HG02870 (cell line): Measurements from ENCODE around the gene INAFM2.

Experiments used
- ATAC-seq: cut with Tn5 transposase; IDR thresholded peaks from one replicate; pipeline ENCODE4 v1.9.1; 2021; ENCODE audit warnings: mild to moderate bottlenecking, moderate library complexity; ENCODE audit not compliant: unreplicated experiment

Gene INAFM2

DNA sequence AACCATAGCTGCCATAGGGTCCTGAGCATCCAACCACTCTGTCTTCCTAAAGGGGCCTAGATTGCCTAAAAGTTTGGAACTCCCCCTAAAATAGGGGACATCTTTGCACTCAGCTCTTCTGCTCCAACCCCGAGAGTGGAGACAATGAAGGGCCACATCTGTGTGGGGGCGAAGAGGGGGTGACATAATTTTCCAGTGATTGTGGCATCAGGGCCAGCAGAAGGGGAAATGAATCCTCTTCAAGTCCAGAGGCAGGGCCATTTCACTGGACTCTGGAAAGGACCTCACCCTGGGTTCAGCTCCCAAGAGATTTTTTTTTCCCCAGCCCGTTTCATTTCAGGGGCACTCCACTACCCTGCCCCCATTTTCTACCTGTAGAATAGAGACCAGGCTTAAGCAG, 36.0 kb upstream of the INAFM2 start:
- ATAC-seq: no peak

DNA sequence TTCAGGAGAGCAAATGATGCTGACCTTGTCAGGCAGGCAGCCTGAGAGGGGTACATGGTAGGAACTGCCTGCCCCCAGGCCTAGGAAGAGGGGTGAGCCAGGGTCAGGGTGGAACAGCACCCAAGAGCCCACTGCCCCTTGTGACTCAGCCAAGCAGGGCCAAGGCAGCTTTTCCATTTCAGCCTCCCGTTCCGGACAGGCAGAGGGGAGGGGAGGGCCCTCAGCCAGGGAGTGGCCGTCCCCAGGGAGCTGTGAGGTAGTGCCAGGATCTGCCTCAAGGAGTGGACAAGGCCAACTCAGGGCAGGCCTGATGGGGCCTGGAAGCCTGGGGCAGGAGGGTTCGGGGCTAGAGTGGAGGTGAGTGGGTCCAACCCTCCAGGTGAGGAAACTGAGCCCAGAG, 35.5 kb upstream of the INAFM2 start:
- ATAC-seq: no peak

DNA sequence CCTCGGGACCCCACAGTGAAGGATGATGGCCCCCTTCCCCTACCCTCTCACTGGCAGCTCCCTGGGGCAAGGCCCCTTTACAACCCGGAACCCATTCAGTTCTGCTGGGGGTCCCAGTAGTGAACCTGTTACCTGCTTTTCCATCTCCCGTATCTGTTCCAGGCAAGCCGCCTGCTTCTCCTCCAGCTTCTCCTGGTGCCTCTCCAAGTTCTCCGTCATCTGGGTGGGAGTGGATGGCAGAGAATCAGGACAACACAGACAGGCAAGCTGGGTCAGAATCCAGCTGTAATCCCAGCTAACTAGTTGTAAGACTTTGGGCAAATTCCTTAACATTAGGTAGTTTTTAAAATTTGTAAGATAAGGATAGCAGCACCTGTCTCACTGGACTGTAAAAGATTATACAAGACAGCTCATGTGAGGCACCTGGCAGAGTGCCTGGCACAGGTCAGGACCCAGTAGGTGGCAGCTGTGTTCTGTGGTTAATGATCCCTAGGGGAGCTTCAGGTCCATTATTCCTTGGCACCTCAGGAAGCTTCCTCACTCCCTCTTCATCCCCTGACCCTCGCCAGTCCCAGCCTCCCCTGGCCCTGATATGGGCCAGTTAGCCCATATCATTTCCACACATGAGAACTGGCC, 34.2 kb upstream of the INAFM2 start:
- ATAC-seq: no peak

DNA sequence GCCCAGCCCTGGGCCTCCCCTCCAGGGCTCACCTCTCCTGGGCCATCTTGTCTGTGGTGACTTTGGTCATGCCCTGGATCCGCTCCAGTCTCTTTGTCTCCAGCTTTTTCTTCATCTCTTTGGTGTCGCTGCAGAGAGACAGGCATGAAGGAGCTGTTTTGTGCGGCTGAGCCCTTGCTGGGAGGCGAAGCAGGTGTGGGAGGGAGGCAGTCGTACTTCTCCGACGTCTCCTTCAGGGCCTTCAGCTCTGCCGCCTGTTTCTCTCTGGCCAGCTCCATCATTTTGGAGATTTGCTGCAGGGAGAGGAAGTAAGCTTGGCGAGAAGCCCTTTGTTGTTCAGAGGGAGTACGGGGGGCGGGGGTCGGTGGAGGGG, 33.0 kb upstream of the INAFM2 start:
- ATAC-seq: no peak

DNA sequence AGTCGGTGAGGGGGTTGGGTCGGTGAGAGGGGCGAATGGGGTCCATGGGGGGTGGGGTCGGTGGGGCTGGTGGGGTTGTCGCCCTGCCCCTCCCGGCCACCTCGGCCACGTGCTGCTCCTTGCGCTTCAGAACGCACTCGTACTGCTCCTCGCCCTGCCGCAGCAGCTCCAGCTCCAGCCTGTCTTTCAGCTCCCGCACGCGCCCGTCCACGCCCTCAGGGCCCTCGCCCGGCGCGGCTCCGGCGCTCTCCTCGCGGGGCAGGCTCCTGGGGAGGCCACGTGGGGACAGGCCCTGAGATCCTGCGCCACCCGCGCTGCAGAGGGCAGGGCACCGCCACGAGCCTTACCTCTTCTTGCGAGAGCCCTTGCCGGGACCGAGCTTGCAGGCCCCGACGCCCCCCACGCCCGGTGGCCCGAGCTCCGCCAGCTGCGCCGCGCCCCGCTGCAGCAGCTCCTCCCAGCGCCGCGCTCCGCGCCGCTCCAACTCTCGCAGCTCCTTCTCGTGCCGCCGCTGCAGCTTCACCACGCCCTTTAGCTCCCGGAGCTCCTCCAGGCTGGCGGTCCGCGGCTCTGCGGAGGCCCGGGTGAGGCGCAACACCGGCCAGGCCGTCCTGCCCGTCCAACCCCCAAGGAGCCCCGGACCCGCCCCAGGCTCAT, 32.4 kb upstream of the INAFM2 start:
- ATAC-seq: no peak

DNA sequence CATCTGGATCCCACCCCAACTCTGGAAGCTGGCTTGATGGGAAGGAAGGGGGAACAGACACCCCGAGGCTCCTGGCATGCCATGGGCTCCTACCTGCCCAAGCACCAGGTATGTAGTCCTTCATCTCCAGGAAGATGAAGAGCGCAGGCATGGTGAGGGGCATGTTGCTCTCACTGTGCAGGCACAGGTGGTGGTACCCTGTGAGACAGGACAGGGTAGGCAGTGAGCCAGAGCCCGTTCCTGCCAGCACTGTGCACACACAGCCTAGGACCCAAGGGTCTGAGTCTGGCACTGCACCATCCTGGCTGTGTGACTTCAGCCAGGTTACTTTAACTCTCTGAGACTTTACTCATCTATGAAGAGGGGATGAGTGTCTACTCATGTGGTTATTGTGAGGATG, 31.2 kb upstream of the INAFM2 start:
- ATAC-seq: no peak

DNA sequence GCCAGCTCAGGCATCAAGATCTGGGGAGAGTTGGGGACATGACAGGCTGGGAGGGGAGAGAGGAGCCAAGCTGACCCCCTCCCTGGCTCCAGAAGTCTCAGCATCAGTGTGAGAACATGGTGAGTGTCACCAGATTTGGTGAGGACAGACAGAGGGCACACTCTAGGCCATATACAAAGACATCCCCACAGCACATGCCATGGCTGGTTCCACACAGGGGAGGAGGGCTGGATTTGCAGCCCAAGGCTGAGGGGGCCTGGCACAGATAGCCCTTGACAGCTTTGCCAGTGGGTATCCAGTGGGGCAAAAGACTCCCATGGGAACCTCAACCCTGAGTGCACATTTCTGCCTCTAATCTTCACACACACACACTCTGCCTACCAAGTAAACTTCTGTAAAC, 30.5 kb upstream of the INAFM2 start:
- no peak for ATAC-seq

DNA sequence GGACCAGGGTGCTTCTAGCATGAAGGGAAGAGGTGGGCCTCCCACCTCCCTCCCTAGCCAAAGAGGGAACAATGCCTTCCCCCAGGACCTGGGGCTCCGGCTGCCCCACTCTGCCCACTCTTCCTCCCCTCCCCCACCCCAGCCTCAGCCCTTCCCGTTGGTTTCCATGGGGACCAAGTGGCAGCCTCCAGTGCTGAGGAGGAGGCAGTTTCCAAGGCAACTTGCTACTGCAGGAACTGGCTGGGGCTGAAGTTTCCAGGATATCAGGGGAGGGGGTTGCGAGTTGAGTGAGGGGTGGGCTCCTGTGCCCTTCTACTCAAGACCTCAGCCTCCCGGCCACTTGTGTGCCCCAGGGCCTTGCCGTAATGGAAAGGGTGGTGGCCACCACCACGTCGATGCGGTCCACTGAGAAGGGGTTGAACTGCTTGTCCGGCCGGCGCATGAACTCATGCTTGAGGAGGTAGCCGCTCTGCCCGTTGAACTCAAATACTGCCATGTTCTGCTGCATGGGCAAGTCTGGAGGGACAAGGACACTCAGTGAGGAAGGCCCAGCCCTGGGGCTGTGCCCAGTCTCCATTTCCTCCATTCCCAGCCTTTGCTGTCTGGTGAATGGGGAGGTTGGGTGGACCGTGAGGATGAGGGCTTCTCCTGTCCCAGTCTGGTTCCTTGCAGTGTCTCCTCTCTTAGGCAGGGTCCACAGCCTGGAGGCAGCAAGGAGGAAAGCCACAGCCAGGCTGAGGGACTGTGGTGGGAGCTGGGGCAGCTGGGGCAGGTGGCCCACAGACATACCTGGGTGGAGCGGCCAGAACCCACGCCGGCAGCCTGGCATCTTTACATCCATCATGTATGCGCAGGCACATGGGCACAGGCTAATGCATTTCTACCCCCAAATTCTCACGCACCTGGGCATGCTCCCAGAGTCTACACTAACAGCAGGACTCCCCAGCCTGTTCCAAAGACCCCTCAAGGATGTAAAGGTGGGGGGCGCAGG, 29.3 kb upstream of the INAFM2 start:
- ATAC-seq: no peak

DNA sequence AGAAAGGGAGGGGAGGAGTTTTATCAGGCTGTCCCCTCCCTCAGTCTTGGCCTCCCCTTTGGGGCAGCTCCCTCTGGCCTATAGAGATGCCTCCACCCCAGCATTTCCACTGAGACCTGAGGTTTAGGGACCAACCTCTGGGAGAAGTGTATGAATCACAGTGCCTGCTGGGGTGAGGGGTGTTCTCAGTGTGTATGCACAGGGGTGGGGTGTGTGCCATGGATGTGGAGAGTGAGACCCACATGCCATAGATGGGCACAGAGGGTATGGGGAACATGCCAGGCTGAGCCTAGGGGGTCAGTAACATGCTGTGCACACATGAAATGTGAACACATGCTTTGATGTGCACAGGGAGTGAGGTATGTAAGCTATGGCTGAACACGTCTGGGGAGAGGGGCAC, 28.2 kb upstream of the INAFM2 start:
- ATAC-seq: no peak

DNA sequence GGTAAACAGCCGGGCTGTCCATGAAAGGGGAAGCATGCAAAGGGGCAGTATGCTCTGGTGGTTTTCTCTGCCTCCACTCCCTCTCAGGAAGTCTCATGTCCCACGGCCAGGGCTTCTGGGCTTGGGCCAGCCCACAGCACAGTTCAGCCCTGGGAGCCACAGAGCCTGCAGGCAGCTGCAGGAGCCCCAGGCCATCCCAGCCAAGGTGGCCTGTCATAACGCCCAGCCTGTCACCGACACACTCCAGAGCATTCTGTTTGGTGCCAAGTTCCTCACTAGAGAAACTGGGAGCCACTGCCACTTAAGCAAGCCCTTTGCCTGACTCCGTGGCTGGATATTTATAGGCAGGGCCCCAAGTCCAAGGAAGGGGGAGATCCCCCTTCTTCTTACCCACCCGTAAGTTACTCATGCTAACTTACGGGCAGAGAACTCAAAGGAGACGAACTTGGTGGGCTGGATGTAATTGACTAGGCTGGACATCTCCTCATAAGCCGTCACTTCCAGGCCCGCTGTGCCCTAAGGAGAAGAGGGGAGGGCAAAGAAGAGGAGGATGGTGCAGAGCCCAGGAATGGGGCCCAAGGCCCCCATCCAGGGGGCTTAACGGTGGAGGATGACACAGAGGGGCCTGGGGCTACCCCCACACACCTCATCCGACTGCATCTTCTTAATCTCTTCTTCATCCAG, 27.5 kb upstream of the INAFM2 start:
- ATAC-seq: no peak

DNA sequence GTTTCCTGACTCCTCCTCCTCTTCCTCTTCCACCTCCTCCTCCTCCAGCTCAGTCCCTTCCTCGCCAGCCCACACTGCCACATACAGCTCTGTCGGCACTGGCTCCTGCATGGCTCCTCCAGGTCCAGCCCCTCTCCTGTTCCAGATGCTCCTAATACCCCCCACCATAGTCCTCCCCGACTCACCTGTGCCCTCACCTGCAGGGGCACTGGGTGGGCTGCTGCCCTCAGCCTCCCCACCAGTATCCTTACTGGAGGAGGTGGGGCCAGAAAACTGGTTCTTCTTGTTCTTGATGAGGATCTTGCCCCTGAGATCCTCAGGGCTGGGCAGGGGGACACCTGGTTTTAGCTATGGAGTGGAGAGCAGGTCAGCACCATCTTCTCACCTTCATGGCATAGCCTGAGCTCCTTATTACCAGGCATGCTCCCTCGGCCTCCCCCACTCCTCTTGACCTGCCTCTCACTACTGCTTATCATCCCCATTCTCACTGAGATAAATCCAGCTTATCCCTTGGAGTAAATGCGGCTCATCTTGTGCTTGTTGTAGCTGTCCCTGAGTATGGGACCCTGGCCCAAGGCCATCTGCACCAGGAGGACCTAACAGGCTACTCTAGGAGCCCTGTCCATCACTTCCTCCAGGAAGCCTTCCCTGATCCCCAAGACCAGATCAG, 26.8 kb upstream of the INAFM2 start:
- ATAC-seq: no peak

DNA sequence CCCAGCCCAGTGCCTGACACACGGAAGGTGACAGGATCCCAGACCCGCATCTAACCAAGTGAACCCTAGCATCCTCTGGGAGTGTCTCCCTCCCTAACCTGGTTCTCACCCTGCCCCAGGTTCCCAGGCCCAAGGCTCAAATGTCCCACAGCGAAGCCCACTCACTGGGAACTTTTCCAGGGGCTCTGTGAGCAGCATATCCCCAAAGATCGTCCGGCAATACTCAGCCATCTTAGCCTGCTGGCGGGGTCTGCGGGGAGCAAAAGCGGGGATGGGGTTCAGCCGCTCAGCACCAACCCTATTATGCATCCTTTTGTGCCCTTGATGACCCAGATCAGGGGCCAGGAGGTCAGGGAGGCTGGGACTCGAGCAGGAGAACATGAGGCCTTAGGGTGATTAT, 26.1 kb upstream of the INAFM2 start:
- no peak for ATAC-seq

DNA sequence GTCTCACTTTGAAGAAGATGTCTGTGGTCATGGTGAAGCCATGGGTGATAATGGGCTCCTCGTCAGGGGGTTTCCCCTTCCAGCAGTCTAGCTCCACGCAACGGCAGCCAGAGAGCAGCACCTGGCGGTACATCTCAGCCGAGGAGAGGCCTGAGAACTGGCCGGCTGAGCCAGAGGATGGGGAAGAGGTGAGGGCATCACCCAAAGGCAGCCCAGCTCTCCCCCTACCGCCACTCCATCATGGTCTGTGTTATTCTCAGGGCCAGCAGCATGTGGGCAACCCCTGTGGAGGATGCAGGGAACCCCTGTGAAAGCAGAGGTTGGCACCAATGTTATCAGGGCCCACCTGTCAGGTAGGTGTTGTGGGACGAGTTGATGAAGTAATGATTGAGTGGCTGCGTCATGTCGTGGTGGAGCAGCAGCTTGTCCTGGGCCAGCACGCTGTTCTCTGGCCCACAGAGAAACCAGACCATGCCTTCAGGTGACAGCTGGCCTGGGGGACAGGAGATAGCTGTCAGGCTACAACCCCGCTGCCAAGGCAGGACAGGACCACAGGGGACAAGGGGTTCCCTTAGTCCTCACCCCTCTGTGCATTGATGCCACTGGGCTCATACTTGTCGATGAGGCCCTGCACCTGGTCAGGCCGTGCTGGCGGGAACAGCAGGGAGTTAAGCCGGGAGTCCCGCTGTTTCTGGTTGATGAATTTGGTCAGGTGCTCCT, 25.1 kb upstream of the INAFM2 start:
- no peak for ATAC-seq

DNA sequence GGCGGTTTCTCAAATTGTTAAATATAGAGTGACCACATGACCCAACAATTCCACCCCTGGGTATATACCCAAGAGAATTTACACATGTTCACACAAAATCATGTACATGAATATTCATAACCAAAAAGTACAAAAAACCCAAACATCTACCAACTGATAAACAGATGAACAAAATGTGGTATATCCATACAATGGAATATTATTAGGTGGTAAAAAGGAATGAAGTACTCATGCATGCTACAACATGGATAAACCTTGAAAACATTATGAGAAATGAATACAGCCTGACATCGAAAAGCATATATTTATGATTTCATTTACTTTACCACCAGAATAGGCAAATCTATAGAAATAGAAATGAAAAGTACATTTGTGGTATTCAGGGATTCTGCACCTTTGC, 23.1 kb upstream of the INAFM2 start:
- no peak for ATAC-seq

DNA sequence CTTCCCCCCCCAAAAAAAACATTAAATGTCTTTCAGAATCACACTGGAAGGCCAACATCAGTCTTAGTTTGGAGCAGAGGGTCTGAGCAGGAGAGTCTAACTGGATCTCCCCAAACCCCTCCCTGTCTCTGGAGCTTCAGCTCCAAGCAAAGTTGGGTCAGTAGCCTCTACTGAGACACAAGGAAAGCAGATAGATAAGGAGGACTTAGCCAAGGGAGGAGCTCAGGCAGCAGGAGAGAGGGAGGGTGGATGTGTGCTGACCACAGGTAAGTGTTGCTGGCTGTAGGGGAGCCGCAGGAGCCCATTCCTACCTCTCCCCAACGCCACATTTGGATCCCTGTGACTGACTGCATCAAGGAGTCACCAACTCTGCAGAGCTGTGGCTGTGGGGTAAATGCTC, 22.7 kb upstream of the INAFM2 start:
- no peak for ATAC-seq

DNA sequence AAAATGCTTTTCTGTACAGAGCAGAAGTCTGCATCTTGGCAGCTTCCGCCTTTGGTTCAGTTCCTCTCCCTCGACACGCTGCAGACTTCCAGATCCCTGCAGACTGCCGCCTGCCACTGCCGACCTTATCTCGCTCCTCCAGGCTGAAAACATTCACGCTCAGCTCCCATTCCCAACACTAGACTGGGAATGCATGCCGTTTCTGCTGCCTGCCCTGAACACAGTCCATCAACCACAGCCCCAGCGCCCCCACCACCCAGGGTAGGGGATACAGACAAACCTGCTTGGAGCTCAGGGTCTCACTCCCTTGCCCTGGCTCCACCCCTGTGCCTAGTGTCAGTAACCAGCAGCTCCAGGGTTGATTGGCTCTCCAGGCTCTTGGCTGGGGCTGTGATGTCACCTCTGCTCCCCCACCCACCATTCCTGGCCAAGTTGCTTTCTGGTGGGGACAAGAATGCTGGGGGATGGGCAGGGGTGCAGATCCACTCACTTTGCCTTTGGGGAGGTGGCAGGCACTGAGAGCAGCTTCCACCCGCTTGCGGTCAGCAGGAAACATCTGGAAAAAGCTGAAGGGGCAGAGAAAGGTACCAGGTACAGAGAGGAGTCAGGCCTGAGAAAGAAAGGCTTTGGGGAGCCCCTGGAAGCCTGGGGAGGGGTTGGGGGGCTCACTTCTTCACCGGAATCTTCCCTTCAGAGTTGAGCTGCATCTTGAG, 21.9 kb upstream of the INAFM2 start:
- ATAC-seq: no peak

DNA sequence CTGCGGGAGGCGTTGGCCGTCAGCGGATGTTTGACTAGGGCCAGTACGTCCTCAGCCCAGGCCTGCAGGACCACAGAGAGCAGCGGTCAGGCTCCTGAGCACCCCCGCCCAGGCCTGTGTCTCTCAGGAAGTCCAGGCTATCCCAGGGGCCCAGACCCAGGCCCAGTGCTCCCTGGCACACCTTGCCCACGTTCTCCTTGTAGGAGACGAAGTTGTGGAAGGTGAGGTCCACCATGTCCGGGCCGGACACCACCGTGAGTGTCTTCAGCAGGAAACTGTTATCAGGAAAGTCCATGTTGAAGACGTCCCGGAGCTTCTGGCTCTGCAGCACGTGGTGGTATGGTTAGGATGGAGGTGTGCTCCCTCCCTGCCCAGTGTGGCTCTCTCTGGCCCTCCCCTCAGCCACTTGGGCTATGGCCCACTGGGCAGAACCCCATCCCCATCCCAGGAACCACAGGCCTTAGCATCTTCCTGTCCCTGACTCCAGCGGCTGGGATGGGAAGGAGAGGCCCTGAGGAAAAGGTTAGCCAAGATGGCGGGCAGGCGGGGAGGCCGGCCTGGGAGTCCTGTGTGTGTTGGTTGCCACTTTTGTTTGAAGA, 21.1 kb upstream of the INAFM2 start:
- ATAC-seq: no peak

DNA sequence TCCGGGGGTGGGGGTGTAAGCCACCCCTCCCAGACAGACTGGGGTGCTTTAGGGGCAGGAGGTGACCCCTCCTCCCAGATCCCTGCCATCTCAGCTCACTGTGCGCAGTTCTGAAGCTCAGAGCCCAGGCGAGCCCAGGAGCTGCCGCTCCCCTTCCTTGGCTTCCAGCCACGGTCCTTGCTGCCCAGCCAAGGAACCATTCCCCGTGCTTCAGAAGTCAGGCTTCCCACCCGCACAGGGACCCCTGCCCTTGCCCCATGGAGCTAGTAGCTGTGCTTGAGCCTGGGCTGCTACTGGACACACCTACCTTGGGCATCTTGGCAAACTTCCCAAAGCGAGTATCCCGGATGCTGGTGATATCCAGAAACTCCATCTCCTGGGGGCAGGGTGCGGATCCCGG, 20.5 kb upstream of the INAFM2 start:
- ATAC-seq: no peak

DNA sequence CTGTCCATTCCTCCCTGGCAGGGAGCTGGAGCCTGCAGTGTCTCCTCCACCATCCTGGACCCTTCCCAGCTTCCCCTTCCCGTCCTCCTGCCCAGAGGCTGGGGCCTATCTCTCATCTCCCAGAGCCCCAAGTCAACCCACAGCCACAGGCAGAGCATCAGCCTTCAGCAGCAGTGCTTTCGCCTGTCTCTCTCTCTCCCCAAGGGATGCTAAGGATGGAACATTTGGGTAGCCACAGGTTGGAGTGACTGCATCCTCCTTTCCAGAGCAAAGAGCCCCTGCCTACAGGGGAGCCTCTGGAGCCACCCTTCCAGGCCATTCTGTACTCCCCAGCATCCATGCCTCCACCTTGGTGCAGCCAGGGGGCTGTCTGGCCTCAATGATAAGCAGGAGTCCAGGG, 19.9 kb upstream of the INAFM2 start:
- ATAC-seq: no peak
